NCI-H1417 (cell line): Measurements from ENCODE around the gene NEUROG1.
"Not testable (repeated sequence)": the region's sequence is repeated elsewhere in the genome, so short reads cannot be mapped to it uniquely, and the experiment has no call there.

Experiments
- DNase-seq, 3 experiments: peaks; one replicate each; lab custom pipeline; 2025; lab: John Stamatoyannopoulos, UW

NEUROG1 gene

DNA sequence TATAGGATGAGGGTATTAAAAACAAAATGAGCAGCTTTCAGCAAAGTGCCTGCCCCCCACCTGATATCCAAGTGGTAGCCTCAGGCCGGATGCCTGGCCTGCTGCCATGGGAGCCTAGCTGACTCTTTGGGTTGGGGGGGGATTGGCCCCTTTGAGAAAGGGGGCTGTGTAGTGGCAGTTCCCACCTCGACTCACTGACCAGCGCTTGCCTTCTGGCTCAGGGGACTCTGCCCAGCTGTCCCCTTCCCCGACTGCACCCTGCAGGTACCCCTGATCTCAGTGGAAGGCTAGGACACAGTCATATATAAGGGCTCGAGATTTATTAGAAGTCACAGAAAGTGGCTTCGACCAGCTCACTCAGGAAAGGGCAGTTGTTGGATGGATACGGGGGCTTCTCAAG is 1.5 kb upstream of the NEUROG1 start:
- no peak for DNase-seq

DNA sequence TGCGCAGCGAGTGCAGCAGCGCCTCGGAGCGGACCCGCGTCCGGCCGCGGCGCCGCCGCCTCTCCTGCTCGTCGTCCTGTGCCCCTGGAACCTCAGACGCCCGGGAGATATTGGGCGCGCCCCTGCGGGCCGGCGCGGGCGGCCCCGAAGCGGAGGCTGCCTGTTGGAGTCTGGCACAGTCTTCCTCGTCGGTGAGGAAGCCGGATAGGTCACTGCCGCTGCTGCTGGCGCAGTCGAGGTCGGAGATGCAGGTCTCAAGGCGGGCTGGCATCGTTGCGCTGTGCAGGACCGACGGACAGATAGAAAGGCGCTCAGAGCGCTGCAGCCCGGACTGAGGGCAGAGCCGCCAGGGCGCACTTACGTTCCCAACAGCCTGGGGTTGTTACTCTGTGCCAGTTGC is 344 bp downstream of the NEUROG1 start:
- DNase-seq = no peak

DNA sequence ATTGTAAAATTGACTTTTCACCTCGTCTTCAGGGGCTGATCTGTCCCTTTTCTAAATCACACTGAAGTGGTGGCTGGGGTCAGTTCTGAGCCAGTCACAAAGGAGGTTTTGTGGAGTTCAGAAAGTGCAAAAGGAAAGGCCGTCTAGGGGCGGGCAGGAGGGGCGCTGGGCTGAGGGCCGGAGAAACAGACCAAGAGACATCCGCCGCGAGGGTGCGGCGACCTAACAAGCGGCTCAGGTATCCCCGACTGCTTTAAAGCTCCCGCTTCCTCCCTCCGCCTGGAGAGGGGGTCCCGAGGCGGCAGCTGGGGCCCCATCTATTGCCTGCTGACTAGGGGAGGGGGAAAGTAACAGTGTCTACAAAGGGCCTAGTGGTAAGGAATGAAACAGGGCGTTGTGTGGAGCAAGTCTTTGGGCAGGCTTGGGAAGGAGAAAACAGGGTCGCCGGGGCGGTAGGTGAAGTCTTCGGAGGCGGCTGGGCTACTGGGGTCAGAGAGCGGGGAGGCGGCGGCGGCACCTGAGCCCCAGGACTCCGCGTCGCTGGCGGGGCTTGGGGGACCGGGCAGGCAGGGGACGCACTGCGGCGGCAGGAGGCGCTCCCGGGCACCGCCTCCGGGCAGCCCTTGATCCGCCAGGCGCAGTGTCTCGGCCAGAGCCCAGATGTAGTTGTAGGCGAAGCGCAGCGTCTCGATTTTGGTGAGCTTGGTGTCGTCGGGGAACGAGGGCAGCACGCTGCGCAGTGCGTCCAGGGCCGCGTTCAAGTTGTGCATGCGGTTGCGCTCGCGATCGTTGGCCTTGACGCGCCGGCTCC is 950 bp downstream of the NEUROG1 start:
- DNase-seq = no peak

DNA sequence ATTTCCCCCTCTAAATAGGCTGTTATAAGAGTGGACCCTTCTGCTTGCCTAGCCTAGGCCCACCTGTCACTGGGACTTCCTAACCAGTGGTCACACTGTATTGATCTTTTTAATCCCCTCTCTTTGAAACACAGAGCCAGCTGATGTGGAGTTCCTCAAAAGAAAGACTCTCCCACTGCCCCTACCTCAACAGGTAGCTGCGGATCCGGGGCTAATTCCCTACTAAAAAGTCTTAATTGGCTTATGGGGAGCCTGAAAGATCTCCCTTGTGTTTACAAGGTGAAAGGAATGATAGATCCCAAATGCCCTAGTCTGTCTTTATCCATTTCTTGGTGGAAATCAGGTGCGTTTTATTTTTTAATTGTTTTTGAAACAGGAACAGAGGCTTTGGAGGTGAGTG is 2.0 kb downstream of the NEUROG1 start:
- no peak for DNase-seq

DNA sequence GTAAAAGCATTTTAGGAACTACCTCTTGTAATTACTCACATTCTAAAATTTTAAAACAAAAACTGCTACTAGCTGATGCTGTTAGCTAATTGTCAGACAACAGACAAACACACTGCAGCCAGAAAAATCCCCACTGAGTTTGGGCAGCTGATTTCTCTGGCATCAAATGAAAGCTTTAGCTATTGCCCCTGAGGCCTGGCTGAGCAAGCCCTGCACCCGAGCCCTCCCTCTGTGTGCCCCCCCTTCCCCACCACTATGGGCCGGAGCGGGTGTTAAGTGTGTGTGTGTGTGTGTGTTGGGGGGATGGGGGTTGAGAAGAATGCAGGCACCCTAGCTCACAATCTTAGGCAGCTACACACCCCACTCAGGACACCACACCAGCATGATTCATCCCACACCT is 2.4 kb downstream of the NEUROG1 start:
- peak in 1 of 3 experiments; percentile 3 for DNase-seq

DNA sequence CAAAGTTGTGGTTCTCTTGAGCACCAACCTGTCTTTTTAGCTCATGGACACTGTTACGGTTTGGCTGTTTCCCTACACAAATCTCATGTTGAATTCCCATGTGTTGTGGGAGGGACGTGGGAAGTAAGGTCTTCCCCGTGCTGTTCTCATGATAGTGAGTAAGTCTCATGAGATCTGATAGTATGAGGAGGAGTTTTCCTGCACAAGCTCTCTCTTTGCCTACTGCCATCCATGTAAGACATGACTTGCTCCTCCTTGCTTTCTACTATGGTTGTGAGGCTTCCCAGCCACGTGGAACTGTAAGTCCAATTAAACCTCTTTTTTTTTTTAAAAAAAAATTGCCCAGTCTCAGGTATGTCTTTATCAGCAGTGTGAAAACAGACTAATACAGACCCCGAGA is 6.2 kb downstream of the NEUROG1 start:
- not testable (repeated sequence) for DNase-seq

DNA sequence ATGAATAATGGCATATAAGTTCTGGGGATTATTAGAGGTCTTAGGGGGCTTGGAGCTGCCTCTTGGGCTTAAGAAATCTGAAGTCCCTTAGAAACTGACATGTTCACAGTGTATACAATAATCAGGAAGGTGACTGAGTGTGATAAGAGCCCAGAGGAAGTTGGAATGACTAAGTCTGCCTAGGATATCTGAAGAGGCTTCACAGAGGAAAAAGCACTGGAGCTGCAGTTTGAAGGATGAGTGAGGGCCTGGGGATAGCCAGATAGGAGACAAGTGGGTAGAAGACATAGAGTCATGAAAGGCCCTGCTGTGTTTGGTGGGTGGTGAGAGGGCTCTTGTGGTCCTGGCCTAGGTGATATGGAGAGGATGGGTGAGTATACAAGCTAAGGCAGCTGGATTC is 8.8 kb downstream of the NEUROG1 start:
- DNase-seq = no peak

DNA sequence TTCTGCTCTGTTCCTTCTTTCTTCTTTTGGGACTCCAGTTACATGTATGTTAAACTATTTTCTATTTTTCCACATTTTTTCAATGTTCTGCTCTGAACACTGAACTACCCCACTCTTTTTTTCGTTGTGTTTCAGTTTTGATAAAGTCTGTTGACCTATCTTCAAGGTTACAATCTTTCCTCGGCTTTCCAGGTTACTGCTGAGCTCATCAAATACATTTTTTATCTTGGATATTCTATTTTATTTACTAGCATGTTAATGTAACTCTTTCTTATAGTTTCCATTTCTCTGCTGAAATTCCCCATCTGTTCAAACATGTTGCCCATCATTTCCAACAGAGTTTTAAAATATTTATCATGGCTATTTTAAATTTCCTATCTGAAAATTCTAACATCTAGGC is 13.8 kb downstream of the NEUROG1 start:
- DNase-seq = no peak

DNA sequence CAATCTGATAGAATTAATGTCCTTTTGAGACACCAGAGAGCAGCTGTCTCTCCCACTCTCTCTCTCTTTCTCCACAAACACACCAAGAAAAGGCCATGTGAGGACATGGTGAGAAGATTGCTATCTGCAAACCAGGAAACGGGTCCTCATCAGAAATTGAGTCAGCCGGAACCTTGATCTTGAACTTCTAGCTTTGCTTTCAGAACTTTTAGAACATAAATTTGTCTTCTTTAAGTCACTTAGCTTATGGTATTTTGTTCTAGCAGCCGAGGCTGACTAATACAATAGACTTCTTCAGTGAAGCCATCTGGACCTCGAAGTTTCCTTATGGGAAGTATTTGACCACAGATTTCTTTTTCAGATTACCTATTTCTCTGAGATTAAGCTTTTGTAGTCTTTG is 18.1 kb downstream of the NEUROG1 start:
- DNase-seq = no peak

DNA sequence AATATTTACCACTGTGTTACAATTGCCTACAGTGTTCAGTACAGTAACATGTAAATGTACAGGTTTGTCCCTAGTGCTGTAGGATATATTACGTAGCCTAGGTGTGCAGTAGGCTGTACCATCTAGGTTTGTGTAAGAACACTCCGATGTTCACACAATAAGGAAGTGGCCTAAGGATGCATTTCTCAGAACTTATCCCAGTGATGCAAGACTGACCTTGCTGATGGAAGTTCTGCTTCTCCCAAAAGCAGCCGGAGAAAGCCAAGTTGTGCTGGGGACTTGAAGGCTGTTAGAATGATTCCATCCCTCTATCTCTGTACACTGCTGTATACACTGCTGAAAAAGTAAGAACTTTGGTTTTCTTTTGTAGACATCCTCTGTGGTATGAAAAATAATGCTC is 21.6 kb downstream of the NEUROG1 start:
- no peak for DNase-seq

DNA sequence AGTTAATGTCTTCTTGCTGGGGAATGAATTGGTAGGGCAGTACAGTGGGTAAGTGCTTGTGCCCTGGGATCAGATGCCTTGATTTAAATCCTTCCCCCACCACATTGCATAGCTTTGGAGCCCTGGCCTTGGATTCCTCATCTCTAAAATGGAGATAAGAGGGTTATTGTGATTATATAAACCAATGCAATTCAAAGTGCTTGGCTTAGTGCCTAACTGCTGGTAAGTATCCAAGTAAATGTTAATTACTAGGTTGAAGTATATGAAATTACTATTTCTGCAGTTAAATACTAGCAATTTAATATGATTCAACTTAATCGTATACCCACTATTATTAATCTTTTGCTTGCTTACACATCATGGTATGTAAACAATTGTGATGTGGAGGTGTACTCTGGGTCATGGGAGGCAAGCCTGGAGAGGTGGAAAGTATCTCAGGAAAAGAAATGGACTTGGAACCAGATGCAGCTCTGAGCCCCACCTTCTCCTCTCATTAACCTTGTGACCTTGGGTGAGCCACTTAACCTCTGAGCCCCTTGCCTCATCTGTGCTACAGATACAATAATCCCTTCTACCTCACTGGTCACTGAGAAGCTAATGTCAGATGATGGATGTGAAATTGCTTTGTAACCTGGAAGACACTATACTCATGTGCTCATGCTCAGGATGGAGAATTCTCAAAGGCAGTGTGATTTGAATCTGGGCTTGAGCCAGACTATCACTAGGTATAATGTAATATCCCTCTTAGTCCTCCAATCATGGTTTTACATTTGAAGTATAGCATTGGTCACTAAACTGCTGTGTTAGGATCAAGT is 23.8 kb downstream of the NEUROG1 start:
- DNase-seq = peak in 2 of 3 experiments; percentile 12 to 76

DNA sequence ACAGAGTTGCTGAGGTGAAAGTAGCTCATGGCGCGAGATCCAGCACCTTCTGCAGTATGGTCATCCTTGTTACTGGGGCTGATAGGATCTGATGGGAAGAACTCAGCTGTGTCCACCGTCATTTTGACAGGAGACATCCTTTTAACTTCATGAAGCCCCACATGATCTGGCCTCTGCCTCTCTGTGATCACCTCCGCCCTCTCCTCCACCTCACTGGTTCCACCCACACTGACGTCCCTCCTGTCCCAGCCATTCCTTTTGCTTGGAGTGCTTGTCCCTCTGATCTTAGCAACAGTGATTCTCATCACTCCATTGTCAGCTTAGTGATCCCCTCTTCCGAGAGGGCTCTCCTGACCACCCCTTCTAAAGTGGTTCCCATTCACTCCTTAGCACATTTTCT is 25.8 kb downstream of the NEUROG1 start:
- DNase-seq = no peak

DNA sequence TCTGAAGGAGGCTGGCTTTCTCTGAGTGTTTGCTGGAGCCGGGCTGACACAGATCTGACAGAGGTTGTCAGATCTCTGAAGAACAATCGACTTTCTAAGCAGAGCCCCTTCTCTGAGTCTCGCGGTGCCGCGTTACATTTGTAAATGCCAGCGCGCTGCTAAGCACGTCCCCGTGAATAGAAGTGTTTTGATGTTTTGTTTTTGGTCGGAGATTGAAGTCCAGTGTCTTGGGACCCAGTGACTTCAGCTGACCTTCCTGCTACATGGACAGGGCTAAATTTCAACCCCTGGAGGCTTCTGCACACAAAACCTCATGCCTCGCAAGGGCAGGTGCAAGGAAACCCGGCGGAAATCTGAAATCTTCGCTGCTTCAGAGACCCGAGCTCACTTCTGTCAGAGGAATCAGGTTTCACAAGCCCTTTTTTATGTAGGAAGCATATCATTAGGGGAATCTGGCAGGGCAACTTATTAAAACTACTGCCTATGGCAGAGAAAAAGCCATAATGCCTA is 27.2 kb downstream of the NEUROG1 start:
- peak; percentile 30 to 86 (median 78) for DNase-seq

DNA sequence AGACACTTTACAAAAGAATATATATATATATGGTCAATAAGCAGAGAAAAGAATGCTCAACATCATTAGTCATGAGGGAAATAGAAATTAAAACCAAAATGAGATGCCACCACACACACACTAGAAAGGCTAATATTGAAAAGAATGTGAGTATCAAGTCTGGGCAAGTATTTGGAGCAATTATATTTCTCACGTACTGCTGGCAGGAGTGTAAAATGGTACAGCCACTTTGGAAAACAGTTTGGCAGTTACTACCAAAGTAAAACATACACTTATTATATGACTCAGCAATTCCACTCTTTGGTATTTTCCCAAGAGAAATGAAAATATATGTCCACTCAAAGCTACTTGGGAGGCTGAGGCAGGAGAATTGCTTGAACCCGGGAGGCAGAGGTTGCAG is 29.8 kb downstream of the NEUROG1 start:
- peak in 1 of 3 experiments; percentile 6 for DNase-seq

DNA sequence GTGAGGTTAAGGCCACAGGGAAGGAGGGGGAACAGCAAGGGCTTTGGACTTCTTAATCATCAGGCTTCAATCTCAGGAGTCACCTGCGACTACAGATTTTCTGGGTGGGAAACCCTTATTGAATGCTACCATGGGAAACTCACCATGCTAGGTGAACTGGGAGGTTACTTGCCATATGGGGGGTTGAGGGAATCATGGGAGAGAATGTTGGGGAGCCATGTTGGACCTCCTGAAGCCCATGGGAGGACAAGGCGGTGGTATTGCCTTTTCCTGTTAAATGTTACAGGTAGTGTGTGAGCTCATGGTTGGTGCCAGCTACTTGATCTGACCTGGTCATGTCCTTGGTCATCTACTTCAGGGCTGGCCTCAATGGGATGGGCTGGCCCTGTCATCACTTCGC is 31.4 kb downstream of the NEUROG1 start:
- DNase-seq = no peak

DNA sequence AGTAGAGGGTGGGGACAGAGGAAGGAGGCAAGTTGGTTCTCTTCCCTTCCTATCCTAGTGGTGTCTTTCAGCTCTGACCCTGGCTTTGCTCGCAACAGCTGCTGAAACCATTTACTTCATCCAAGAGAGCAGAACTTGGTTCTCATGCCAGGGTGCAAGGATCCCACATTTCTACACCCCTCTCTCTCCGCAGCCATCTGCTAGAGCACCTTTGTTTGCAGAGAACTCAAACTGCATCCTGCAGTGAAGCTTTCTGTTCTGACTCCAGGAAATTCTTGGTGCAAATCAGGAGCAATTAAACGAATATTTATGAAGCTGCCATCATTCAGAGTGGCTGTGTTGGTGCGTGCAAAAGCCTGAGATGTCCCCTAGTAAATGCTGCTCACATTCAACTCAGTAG is 31.9 kb downstream of the NEUROG1 start:
- DNase-seq = peak in 1 of 3 experiments; percentile 41

DNA sequence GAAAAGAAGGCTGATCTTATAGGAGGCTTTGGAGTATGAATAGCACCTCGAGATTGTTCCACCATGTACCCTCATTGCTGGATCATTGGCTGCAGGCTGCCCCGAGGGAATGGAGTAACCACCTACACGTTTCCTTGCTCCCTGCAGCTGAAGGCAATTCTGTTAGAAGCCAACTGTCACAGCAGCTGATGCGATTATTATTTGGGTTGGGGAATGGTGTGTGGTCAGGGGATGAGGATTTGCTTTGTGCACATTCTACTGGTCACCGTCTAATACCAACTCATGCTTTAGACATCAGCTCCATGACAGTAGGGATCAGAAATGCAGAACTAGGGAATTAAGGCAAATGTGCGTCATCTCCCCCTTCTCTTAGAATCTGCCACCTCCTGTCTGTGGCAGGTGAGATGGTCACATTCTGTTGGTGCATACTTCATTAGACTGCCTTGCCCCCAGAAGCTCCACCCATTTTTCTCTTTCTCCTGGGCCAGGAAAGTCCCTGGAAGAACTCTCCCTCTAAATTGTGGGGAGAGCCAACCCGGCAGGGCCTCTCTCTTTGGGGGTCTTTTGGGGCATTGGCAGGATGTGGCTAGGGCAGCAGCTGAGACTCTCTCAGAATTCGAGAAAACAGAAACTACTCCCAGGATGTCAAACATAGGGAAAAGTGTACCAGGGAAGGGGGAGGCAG is 32.8 kb downstream of the NEUROG1 start:
- peak in 1 of 3 experiments; percentile 26 for DNase-seq

DNA sequence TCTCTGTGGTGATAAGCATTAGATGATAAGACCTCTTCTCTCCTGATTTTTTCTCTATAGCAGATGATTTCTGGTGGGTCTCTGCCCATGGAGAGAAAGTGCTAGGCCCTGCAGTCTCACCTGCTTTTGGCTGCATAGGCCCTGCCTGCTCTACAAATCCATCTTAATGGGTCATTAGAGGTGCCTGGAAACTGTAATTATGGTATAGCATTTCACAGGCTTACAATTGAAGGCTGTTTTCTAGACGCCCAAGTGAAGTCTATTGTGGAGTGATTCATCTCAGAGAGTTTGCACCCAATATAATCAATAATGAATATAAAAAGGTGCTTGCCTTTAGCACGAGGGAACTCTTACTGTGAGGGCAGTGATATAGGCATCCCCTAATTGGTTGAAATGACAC is 33.8 kb downstream of the NEUROG1 start:
- DNase-seq = peak; percentile 52 to 91 (median 59)

DNA sequence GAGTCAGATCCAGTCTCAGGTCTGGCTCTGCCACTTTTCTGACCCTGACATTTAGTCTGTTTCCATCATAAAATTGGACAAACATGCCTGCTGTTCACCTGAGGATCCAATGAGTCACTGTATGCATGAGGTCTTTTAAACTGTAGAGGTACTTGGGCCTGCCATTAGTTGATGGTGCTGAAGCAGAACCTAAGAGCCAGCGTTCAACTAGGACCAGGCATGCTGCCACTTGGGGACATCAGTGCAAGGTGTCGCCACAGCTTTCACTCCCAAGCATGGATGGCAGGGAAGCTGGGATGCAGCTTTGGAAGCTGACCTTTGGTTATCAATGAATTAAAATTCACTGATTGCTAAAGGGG is 37.1 kb downstream of the NEUROG1 start:
- DNase-seq = peak in 1 of 3 experiments; percentile 61

DNA sequence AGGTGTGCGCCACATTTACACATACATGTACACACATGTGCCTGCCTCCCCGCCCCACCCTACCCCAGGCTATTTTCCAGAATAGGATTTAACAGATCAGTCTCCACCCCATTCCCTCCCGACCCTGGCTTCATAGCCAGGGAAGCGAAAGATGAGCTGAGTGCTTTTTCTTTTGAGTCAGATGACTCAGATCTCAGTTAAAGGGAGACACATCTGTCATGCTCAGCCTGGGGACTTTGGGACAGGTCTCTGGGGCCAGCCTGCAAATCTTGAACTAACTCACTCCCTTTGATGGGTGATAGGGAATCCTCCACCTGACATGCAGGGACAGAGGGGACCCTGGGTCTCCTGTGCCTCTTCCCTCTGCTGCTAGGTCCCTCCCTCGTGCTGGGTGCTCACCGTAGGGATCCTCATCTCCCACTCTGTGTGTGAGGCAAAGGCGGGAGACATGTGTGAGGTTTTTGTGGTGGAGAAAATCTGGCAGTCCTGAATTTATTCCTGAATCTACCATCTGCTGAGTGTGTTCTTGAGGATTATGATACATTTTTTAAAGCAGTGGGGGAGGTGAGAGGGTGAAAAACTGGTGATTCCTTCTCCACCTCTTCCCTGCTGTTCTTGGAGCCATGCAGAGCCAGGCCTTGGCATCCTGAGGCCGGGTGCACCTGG is 37.7 kb downstream of the NEUROG1 start:
- DNase-seq = peak in 1 of 3 experiments; percentile 70

DNA sequence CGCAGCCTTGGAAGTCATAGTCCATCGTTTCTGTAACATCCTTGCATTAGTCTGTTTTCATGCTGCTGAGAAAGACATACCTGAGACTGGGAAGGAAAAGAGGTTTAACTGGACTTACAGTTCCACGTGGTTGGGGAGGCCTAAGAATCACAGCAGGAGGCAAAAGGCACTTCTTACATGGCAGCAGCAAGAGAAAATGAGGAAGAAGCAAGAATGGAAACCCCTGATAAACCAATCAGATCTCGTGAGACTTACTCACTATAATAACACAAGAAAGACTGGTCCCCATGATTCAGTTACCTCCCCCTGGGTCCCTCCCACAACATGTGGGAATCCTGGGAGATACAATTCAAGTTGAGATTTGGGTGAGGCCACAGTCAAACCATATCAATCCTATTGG is 40.2 kb downstream of the NEUROG1 start:
- DNase-seq = not testable (repeated sequence)

DNA sequence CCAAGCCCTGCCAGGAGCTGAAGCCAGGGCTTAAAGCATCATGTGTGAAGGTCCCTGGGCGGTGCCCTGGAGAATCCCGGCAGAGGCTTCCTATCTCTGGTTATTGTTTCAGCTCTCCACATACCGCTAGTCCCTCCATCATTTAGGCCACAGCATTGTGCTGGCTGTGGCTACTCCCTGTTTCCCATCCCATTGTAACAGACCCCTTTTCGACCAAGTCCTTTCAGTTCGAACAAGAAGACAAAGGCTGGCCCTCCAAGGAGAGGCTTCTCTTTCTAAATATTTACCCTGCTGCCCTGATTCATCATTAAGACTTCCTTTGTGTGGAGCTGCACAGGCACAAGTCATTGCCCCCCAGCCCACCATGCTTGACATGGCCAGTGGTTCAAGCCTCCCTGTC is 41.6 kb downstream of the NEUROG1 start:
- DNase-seq = no peak
